GM21619 (cell line): ENCODE measurements around the gene ZFYVE28.

Experiments used
- ATAC-seq: cut with Tn5 transposase; IDR thresholded peaks from one replicate; pipeline ENCODE4 v1.9.1; 2021; ENCODE audit not compliant: unreplicated experiment

The ZFYVE28 gene

GRCh38 chr4:2306773-2307410, 111.6 kb downstream of the ZFYVE28 start:
- no peak for ATAC-seq

GRCh38 chr4:2305766-2306501, 112.5 kb downstream of the ZFYVE28 start:
- ATAC-seq, result no peak

- ATAC-seq, result no peak
Observed at GRCh38 chr4:2304877-2305561, 113.4 kb downstream of the ZFYVE28 start.

- ATAC-seq, result no peak
Observed at GRCh38 chr4:2304321-2304876, 114.0 kb downstream of the ZFYVE28 start.

GRCh38 chr4:2303686-2304320, 114.6 kb downstream of the ZFYVE28 start:
- no peak for ATAC-seq

GRCh38 chr4:2303121-2303685, 115.2 kb downstream of the ZFYVE28 start:
- no peak for ATAC-seq

- ATAC-seq, result no peak
Observed at GRCh38 chr4:2302387-2303119, 115.9 kb downstream of the ZFYVE28 start.

GRCh38 chr4:2301806-2302205, 116.6 kb downstream of the ZFYVE28 start:
- no peak for ATAC-seq

GRCh38 chr4:2301225-2301642, 117.2 kb downstream of the ZFYVE28 start:
- no peak for ATAC-seq

- no peak for ATAC-seq
Observed at GRCh38 chr4:2300431-2301224, 117.8 kb downstream of the ZFYVE28 start.

- no peak for ATAC-seq
Observed at GRCh38 chr4:2299794-2300193, 118.7 kb downstream of the ZFYVE28 start.

- ATAC-seq, result no peak
Observed at GRCh38 chr4:2298532-2298991, 119.9 kb downstream of the ZFYVE28 start.

- no peak for ATAC-seq
Observed at GRCh38 chr4:2297606-2298531, 120.6 kb downstream of the ZFYVE28 start.

- no peak for ATAC-seq
Observed at GRCh38 chr4:2296631-2297601, 121.5 kb downstream of the ZFYVE28 start.

- ATAC-seq, result no peak
Observed at GRCh38 chr4:2295900-2296442, 122.5 kb downstream of the ZFYVE28 start.

GRCh38 chr4:2295500-2295899, 122.9 kb downstream of the ZFYVE28 start:
- ATAC-seq, result no peak

- ATAC-seq, result no peak
Observed at GRCh38 chr4:2292646-2293108, 125.8 kb downstream of the ZFYVE28 start.
